ENCODE measurements around the gene OLFML3.
"Not testable (repeated sequence)": the region's sequence is repeated elsewhere in the genome, so short reads cannot be mapped to it uniquely, and the experiment has no call there.

OLFML3 gene

DNA sequence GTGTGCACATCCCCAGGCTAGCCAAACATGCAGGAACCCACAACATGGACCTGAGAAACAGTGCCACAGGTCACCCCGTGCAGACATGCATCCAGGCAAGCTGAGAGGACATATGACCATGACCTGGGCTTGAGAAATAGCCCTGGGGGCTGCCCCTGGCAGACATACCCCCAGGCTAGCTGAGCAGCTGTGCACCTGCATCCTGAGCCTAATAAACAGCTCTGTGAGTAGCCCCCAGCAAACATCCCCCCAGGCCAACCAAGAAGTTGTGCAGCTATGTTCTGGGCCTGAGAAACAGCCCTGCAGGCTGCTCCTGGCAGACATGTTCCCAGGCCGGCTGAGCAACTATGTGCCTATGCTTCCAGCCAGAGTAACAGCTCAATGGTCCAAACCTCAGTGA, 14.5 kb downstream of the OLFML3 start:
- DNase-seq, result no peak

DNA sequence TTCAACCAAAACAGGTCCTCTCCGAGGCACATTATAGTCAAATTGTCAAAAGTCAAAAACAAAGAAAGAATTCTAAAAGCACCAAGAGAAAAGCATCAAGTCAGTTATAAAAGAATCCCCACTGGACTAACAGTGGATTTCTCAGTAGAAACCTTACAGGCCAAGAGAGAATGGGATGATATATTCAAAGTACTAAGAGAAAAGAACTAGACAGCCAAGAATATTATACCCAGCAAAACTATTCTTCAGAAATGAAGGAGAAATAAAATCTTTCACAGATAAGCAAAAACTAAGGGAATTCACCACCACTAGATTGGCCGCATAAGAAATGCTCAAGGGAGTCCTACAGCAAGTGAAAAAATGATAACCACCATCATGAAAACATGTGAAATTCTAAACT, 16.1 kb downstream of the OLFML3 start:
- DNase-seq, result no peak

DNA sequence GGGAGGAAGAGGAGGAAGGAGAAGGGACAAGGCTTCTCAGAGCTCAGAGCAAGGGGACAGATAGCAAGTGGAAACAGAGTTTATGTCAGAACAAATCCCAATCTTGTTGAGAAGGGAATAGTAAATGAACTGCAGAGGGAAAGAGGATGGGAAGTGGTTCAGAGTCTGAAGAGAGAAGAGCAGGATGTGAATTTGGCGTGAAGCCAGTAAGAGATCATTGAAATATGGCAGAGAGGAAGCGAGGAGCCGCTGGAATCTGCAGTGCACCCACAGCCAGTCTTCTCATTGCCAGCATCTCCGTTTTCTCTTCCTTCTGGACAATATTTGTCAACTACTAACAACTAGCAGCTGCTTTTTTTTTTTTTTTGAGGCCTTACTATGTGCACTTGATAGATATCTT, 19.1 kb downstream of the OLFML3 start:
- no peak for DNase-seq

DNA sequence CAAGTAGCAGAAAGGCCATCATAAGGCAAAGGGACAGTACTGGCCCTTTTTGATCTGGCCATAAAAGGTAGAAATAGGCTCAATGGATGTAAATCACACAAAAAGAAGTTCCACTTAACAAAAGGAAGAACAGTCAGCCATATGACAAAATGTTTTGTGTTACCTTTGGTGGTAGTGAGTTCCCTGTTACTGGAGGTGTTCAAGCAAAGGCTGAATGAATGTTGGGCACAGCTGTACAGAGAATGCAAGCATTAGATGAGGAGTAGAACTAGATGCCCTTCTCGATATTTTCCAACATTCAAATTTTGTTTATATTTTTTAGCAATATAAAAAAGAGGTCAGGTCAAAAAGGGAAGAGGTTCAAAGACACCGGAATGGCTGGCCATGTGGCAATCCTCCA, 20.0 kb downstream of the OLFML3 start:
- DNase-seq, result no peak

DNA sequence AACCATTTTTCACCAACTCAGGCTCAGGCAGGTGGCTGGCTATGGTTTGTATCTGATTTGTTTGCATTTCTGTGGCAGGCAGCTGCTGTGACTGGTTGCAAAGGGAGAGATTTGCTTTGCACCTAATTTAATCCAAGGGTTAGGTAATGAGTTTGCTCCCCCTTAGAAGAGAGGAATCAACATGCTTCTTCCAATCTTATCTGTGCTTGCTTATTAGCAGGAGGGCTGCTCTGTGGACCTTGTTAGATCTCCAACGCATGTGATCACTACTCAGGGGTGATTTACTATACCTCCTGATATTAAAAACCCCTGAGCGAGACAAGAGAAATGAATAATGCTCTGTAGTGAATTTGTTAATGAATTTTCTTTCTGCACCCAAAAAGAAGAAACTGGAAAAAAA, 20.5 kb downstream of the OLFML3 start:
- no peak for DNase-seq

DNA sequence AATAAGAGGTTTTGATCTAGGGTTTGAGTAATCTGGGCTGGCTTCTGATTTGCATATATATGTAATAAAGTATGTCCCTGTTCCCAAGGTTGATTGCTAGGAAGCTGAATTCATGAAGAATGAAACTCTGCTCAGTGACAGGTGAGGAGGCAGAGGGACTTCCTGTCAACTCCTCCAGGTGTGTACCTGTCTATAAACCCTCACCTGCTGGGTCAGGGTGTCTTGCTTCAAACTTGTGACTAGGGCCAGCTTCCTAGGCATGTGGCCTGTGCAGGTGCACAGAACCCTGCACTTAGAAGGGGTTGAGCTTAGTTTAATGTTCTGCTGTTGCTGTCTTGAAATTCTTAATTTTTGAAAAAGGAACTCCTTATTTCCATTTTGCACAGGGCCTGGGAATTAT, 21.1 kb downstream of the OLFML3 start:
- DNase-seq, result no peak

DNA sequence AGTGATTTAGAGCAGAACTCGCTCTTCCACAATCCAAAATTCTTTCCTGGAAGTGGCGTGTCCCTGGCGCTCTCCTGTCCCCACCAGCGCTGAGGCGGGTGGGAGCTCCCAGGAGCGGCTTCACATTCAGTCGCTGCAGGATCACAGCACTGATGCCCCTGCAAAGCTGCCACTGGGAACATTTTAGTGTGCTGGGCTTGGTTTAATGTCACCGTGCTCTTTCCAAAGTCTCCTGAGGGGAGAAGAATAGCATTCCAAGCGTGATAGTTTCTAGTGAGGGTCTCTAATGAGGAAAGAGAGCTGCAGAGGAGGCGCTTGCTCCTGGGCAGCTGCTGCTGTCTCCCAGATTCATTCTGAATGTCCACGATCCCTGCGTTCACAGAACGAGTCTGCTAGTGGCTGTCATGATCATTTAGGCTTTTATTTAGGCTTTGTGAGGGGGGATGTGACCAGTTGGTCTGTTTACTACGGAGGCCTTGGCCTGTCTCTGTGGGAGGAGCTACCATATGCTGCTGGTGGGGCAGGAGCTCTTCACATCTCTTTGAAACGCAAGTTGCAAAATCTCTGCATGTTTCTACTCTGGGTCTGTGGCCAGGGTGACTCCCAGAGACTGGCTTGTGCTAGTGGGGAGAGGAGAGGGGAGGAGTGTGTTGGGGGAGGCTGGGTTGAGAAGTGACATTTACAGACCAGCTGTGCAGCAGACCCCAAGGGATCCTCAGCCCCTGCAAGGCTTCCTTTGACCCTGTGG, 23.4 kb downstream of the OLFML3 start:
- DNase-seq, result no peak

DNA sequence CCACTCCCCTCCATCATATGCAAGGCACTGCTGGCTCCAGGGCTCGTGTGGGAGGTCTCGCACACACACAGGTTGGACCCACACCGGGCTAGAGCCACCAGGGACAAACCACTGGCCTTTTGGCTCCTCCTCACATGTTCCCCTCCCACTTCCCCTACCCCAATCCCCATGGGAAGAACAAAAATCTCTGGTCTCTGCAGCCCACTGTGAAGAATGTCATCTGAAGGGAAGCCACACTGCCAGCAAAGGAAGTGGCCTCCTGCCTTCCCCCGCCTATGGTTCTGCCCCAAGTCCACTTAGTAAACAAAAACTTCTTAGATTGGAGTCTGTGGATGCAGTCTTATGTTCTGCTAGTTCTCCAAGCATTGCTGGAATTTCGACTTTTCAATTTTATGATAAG, 24.2 kb downstream of the OLFML3 start:
- no peak for DNase-seq

DNA sequence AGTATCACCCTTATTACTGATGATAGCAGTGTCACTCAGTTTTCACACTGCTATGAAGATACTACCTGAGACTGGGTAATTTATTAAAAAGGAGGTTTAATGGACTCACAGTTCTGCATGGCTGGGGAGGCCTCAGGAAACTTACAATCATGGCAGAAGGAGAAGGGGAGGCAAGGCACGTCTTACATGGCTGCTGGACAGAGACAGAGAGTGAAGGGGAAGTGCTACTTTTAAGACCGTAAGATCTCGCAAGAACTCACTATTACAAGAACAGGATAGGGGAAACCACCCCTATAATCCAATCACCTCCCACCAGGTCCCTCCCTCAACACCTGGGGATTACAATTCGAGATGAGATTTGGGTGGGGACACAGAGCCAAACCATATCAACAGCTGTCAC, 27.6 kb downstream of the OLFML3 start:
- not testable (repeated sequence) for DNase-seq

DNA sequence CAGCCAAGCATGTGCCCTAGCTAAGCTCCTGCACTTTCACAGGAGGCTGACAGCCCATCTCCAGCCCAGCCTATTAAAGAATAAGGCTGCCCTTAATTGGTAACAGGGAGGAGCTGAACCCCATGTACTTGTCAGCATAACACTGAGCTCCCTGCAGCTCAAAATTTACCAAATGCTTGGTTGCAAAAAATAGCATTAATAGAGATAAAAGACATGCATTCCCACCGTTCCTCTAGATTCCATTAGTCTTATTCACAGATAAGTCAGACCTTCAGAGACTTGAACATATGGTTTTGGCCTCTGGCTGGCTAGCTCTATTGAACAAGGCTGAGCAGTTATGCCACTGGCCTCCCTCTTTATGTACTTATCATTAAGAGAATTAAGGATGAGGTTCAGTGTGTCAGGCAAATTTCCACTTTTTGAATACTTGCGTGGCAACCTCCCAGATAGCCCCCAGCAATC, 29.2 kb downstream of the OLFML3 start:
- no peak for DNase-seq

DNA sequence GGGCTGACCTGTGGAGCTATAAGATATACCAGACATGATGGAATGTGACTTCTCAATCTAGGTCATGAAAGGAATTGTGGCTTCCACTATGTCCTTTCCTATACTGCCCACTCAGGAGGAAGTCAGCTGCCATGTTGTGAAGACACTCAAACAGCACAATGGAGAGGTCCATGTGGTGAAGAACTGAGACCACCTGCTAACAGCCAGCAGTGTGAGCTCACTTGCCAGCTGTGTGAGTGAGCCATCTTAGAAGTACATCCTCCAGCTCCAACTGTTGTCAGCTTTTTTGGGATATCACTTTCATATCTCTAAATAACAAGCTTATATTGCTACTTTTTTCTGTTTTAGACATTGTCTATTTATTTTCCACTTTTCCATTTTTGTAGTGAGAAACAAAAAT, 29.7 kb downstream of the OLFML3 start:
- no peak for DNase-seq

DNA sequence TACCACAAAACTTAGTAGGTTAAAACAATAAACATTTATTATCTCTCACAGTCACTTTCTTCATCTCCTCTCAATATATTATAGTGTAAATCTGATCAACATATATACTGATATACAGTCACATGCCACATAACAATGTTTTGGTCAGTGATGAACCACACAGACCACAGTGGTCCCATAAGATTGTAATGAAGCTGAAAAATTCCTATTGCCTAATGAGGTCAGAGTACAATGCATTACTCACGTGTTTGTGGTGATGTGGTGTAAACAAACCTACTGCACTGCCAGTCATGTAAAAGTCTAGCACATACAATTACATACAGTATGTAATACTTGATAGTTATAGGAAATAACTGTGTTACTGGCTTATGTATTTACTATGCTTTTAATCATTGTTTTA, 30.1 kb downstream of the OLFML3 start:
- DNase-seq, result no peak

DNA sequence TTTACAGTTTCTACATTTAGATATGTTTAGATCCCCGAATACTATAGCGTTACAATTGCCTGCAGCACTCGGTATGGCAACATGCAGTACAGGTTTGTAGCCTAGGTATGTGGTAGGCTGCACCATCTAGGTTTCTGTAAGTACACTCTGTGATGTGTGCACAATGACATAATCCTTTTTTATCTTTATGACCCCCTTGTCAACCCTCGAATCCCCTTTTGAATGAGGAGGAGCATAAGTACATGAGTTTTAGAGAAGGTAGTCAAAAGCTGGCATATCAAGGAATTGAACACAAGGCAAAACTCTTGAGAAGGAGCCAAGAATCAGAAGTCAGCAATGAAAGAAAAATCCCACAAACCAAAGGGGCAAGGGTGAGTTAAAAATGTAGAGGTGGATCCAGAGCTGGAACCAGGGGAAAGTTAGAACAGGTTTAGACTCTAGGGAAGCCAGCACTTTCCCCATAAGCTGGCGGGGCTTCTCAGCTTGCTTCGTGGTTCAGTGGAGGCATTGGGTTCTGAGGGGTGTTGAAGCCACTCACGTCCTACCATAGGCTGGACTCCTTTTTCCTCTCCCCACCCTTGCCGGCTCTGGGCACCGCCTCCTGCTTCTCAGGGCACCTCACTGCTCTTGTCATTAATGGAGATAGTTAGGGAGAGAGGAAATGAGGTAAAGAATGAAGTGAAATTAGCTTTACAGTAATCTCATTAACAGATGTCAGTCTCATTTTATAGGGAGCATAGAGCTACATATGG, 31.3 kb downstream of the OLFML3 start:
- DNase-seq, result no peak

DNA sequence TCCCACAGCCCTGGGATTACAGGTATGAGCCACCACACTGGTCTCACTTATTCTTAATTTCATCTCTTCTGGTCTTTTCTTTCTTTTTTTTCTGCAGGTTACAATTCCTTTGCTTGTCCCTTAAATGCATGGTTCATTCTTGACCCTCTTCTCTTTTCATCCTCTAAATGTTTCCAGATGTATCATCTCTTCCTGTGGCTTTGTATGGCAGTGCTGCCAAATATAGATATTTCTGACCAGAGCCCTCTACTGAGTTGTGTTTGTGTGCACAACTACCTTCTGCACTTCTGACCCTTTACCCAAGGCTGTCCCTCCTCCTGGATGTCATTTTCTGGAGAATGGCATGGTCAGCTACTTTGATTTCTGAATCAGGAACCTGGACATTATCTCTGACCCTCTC, 32.5 kb downstream of the OLFML3 start:
- no peak for DNase-seq

DNA sequence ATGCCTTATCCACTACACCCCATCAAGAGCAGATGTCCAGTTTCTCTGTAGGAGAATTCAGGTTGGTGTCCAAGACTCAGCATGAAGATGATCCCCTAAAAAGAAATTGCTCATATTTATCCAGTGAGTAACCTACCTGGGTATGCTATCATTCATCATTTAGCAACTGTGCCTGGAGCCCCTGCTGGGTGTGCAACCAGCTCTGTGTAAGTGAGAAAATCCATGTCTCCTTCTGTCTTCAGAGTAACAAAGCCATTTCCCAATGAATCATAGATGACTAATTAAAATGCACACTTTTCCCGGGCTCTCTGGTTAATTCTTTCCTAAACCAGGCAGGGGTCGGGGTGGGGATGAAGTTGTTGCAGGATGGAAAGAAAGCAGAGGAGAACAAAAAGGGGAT, 35.8 kb downstream of the OLFML3 start:
- no peak for DNase-seq

DNA sequence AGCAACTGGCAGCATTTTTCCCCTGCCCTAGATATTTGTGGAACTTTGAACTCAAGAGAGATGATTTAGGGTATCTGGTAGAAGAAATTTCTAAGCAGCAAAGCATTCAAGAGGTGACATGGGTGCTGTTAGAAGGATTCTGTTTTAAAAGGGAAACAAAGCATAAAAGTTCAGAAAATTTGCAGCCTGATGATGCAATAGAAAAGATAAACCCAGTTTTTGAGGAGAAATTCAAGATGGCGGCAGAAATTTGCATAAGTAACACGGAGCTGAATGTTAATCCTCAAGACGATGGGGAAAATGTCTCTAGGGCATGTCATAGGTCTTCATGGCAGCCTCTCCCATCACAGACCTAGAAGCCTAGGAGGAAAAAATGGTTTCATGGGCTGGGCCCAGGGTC, 40.5 kb downstream of the OLFML3 start:
- not testable (repeated sequence) for DNase-seq

DNA sequence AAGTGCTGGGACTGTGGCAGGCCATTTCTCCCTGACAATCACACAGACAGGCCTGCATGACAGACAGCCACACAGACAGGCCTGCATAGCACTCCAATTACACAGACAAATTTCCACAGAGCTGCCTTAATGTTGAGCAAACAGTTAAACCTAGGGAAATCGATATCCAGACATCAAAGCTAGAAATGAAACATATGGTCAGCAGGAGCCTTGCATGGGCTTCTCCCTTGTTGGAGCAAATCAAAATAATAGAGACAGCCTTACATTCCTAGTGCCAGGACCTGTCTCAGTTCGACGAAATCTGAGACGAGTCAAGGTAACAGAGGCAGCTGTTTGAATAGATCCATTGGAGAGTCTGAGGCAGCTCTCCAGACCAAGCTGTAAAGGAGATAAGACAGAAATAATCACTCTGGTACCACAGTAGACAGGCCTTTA, 42.4 kb downstream of the OLFML3 start:
- DNase-seq, result no peak

DNA sequence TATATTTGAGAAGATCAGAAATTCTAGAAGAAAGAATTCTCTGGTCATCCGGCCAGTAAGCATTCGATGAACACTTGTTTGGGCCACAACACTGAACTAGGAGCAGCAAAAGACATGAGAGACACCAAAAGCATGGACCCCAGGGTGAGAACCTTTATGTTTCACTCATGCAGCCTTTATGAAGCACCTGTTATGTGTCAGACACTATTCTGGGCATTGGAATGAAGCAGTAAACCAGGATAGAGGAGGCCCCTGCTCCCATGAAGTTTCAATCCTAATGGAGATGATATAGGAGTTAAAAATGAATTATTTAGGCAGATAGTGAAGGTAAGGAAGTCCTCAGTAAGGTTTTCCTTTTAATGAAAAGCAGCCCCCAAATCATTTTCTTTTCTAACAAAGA, 43.6 kb downstream of the OLFML3 start:
- no peak for DNase-seq

DNA sequence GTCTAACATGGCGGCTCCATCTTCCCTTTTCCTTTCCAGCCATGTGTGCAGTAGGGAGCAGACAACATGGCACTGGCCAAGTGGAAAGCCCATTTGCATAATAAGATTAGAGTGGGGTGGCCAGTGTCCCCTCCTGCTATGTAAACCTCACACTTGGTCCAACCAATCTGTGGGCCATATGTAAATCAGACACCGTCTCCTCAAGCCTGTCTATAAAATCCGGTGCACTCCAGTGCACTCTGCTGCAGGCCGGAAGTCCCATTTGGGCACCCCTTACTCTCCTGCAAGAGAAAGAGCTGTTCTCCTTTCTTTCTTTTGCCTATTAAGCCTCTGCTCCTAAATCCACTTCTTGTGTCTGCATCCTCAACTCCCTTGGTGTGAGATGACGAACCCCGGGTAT, 44.1 kb downstream of the OLFML3 start:
- DNase-seq, result no peak

DNA sequence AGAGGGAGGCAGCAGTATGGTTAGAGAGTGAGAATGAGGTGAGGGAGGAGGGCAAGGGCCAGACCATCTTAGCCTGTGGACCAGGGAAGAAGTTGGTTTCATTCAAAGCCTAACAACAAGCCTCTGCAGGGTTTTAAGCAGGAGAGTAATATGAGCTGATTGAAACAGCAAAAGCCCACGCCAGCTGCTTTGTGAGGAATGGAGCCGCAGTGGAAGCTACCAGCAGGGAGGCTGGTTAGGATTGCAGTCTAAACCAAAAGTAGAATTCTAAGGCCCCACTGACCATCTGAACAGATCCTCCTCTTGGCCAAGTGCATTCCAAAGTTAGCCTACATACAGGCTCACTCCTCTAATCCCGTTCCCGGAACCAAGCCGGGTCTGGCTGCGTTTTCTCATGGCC, 44.8 kb downstream of the OLFML3 start:
- DNase-seq, result no peak

DNA sequence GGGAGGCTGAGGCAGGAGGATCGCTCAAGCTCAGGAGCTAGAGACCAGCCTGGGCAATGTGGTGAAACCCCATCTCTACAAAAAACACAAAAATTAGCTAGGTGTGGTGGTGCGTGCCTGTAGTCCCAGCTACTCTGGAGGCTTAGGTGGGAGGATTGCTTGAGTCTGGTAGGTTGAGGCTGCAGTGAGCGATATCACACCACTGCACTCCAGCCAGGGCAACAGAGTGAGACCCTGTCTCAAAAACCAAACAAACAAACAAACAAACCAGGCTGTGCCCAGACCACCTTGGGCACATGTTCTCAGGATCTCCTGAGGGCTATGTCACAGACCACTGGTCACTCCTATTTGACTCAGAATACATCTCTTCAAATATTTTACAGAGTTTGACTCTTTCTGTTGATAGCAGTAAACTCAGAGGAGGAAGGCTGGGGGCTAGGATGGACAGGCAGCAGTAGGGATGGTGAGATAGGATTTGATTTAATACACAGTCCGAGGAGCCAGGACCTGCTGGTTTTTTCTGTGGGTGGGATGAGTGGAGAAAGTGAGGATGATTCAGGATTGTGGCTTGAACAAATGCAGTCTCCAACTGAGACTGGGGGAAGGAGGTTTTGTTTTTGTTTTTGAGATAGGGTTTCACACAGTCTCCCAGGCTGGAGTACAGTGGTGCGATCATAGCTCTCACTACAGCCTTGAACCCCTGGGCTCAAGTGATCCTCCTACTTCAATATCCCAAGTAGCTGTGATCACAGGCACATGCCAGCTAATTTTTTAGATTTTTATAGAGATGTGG, 46.5 kb downstream of the OLFML3 start:
- DNase-seq, result no peak

DNA sequence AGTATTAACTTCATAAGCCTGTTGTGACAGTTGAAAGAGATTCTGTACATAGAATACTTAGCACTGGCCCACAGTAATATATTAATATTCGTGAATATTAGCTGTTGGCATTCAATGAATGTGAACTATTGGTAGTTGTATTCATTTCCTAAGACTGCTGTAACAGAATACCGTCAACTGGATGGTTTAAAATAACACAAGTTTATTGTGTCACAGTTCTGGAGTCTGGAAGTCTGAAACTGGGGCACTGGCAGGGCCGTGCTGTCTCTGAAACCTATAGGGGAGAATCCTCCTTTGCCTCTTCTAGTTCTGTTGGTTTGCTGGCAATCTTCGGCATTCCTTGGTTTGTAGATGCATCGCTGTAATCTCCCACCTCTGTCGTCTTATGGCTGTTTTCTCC, 47.5 kb downstream of the OLFML3 start:
- DNase-seq, result no peak
